Liver (tissue), 9 donors: ENCODE measurements around the gene EML1. TPM values are rescaled to one million over a fixed set of nuclear protein-coding genes. Genes with fewer than 3 reads are reported as not detected.
A peak's percentile ranks its signal among the peaks of the same experiment; 100 is the strongest.
"Not testable (repeated sequence)": the region's sequence is repeated elsewhere in the genome, so short reads cannot be mapped to it uniquely, and the experiment has no call there.

Experiments
- DNase-seq: peaks from one replicate; pipeline ENCODE4 v3.0.0-alpha.2; 2017; ENCODE audit warnings: low spot score
- H3K27ac ChIP-seq, 2 donors: one replicate each; pipeline ENCODE4 v1.7.0; 2013; ENCODE audit warnings: inconsistent platforms in 2 of 2, low read length in 2 of 2, control low read depth in 1 of 2, low read depth in 1 of 2, mild to moderate bottlenecking in 1 of 2
- H3K27me3 ChIP-seq, 4 donors: one replicate each; pipeline versions ENCODE4 v1.6.1 to v1.7.0; 2013; ENCODE audit warnings: low read length in 3 of 4, inconsistent platforms in 1 of 4, mild to moderate bottlenecking in 1 of 4, moderate library complexity in 1 of 4; ENCODE audit not compliant: control insufficient read depth in 4 of 4, insufficient read depth in 4 of 4
- H3K36me3 ChIP-seq, 4 donors: one replicate each; pipeline versions ENCODE4 v1.6.1 to v1.7.0; 2013; ENCODE audit warnings: low read length in 3 of 4, mild to moderate bottlenecking in 3 of 4, low read depth in 1 of 4, moderate library complexity in 1 of 4; ENCODE audit not compliant: control insufficient read depth in 4 of 4, insufficient read depth in 3 of 4
- H3K4me1 ChIP-seq, 4 donors: one replicate each; pipeline versions ENCODE4 v1.6.1 to v1.7.0; 2013; ENCODE audit warnings: low read length in 3 of 4, mild to moderate bottlenecking in 3 of 4, moderate library complexity in 1 of 4; ENCODE audit not compliant: control insufficient read depth in 4 of 4, insufficient read depth in 4 of 4
- H3K4me3 ChIP-seq, 3 donors: one replicate each; pipeline versions ENCODE4 v1.6.1 to v1.7.0; 2013; ENCODE audit warnings: low read length in 3 of 3, control low read depth in 1 of 3, low read depth in 1 of 3, mild to moderate bottlenecking in 1 of 3
- H3K9ac ChIP-seq, 2 donors: one replicate each; pipeline ENCODE4 v1.7.0; 2013; ENCODE audit warnings: low read length in 2 of 2, mild to moderate bottlenecking in 2 of 2, moderate library complexity in 2 of 2, control low read depth in 1 of 2, low read depth in 1 of 2
- H3K9me3 ChIP-seq, 4 donors: one replicate each; pipeline versions ENCODE4 v1.6.1 to v1.7.0; 2013; ENCODE audit warnings: low read length in 3 of 4; ENCODE audit not compliant: control insufficient read depth in 4 of 4
- ATF3 ChIP-seq: IDR thresholded peaks from 2 replicates; pipeline ENCODE4 v1.6.1; 2016; ENCODE audit warnings: antibody characterized with exemption
- EGR1 ChIP-seq, 2 donors: IDR thresholded peaks; 2 replicates each; pipeline ENCODE4 v1.6.1; 2016 to 2018; ENCODE audit warnings: antibody characterized with exemption in 2 of 2, low read depth in 2 of 2
- FOXA1 ChIP-seq: IDR thresholded peaks from 2 replicates; pipeline ENCODE4 v1.6.1; 2016; ENCODE audit warnings: antibody characterized with exemption
- GABPA ChIP-seq, 2 donors: IDR thresholded peaks in 1 of 2; conservative IDR thresholded peaks in 1 of 2; 2 replicates each; pipeline ENCODE4 v1.6.1; 2016; ENCODE audit warnings: antibody characterized with exemption in 2 of 2, mild to moderate bottlenecking in 1 of 2, moderate library complexity in 1 of 2
- HNF4A ChIP-seq, 2 donors: conservative IDR thresholded peaks; 2 replicates each; pipeline ENCODE4 v1.6.1; 2016; ENCODE audit warnings: antibody characterized with exemption in 2 of 2, mild to moderate bottlenecking in 2 of 2
- HNF4G ChIP-seq: IDR thresholded peaks from 2 replicates; pipeline ENCODE4 v1.6.1; 2016; ENCODE audit warnings: antibody characterized with exemption
- NR2F2 ChIP-seq: IDR thresholded peaks from 2 replicates; pipeline ENCODE4 v1.6.1; 2016; ENCODE audit warnings: antibody characterized with exemption
- RAD21 ChIP-seq, 2 donors: IDR thresholded peaks; 2 replicates each; pipeline ENCODE4 v1.6.1; 2016; ENCODE audit warnings: antibody characterized with exemption in 2 of 2, mild to moderate bottlenecking in 2 of 2
- REST ChIP-seq: IDR thresholded peaks from 2 replicates; pipeline ENCODE4 v1.6.1; 2016; ENCODE audit warnings: antibody characterized with exemption, mild to moderate bottlenecking
- RXRA ChIP-seq, 2 donors: IDR thresholded peaks; 2 replicates each; pipeline ENCODE4 v1.6.1; 2017 to 2018; ENCODE audit warnings: antibody characterized with exemption in 2 of 2, mild to moderate bottlenecking in 1 of 2
- SP1 ChIP-seq: IDR thresholded peaks from 2 replicates; pipeline ENCODE4 v1.6.1; 2018; ENCODE audit warnings: antibody characterized with exemption, mild to moderate bottlenecking
- TAF1 ChIP-seq: conservative IDR thresholded peaks from 2 replicates; pipeline ENCODE4 v1.6.1; 2016; ENCODE audit warnings: antibody characterized with exemption, mild to moderate bottlenecking
- YY1 ChIP-seq: IDR thresholded peaks from 2 replicates; pipeline ENCODE4 v1.6.1; 2016; ENCODE audit warnings: antibody characterized with exemption, mild to moderate bottlenecking
- ZBTB33 ChIP-seq: IDR thresholded peaks from 2 replicates; pipeline ENCODE4 v1.6.1; 2016; ENCODE audit warnings: antibody characterized with exemption
- WGBS: extraction: QIAGEN DNeasy Blood & Tissue Kit; methylation state at CpG from one replicate; pipeline ENCODE4 v1.1.7; 2013; 5-methylcytosine and 5-hydroxymethylcytosine counted together
- polyA plus RNA-seq, 2 donors: library from polyadenylated mRNA; stranded (reverse) in 1 of 2; unstranded in 1 of 2; fragments of 200-250 nt in 1 of 2; fragments of >200 nt in 1 of 2; fragmentation: Nextera tagmentation in 1 of 2; extraction: Ambion mirVana in 1 of 2; gene quantifications; one replicate each; pipeline versions ENCODE4 v1.2.1 to v1.2.3, GENCODE V29; 2013 to 2015
- total RNA-seq, 2 donors: library from RNA; depleted of rRNA; stranded (reverse); fragments of >200 nt; gene quantifications; one replicate each; pipeline ENCODE4 v1.2.3, GENCODE V29; 2014
- donor health status: healthy.
- donor health status: healthy.
- donor health status: healthy.
- donor health status: healthy.
- donor health status: healthy.

EML1 gene
- total and polyA plus RNA-seq, 4 donors, result 2.7 to 14.6 (median 4.6) TPM

- TF ChIP-seq HNF4G (no peak), RAD21 (IDR thresholded peaks at IDR 0.05) (no peak), ATF3 (no peak), ZBTB33 (no peak), RXRA (IDR thresholded peaks at IDR 0.05) (no peak), TAF1 (no peak), EGR1 (IDR thresholded peaks at IDR 0.05; ENCODE audit: low read depth in 2 of 2) (no peak), FOXA1 (no peak), REST (no peak), YY1 (no peak), HNF4A (conservative IDR thresholded peaks at IDR 0.05) (no peak), GABPA (IDR thresholded peaks at IDR 0.05 in 1 of 2, conservative IDR thresholded peaks at IDR 0.05 in 1 of 2) (no peak)
- Histone ChIP-seq H3K9me3 (no peaks in the 10 kb centered on the region), H3K27me3 (no peaks in the 10 kb centered on the region), H3K36me3 (no peaks in the 10 kb centered on the region), H3K4me3 (no peak overlapping the region), H3K9ac (no peak overlapping the region), H3K4me1 (peaks cover 0 to 3% (median 2%) of the 10 kb centered on the region in 4 donors), H3K27ac (no peak overlapping the region)
- DNase-seq, result no peak
- 87% methylated on average over 5 of the region's 5 CpGs for WGBS
Measured at GRCh38 chr14:99760817-99761216, 32.4 kb upstream of the EML1 start.

- not testable (repeated sequence) for H3K9ac ChIP-seq, H3K4me3 ChIP-seq, H3K9me3 ChIP-seq, H3K36me3 ChIP-seq, H3K27me3 ChIP-seq, DNase-seq, H3K27ac ChIP-seq
- WGBS, result 90% methylated on average over 4 of the region's 4 CpGs
- H3K4me1 ChIP-seq, result peaks cover 2 to 13% (median 9%) of the 10 kb centered on the region in 4 donors
Measured at GRCh38 chr14:99762911-99763310, 30.3 kb upstream of the EML1 start.

- H3K4me3 ChIP-seq, result no peak overlapping the region
- peaks cover 2 to 13% (median 9%) of the 10 kb centered on the region in 4 donors for H3K4me1 ChIP-seq
- H3K36me3 ChIP-seq, result no peaks in the 10 kb centered on the region
- WGBS, result 61% methylated on average over 13 of the region's 13 CpGs
- no peak overlapping the region for H3K27ac ChIP-seq
- H3K9me3 ChIP-seq, result no peaks in the 10 kb centered on the region
- H3K27me3 ChIP-seq, result no peaks in the 10 kb centered on the region
- DNase-seq, result no peak
- no peak for TF ChIP-seq SP1
- peak; percentile 42 to 62 for TF ChIP-seq RXRA (IDR thresholded peaks at IDR 0.05)
- peak; percentile 13 for TF ChIP-seq NR2F2
- no peak overlapping the region for H3K9ac ChIP-seq
Measured at GRCh38 chr14:99763527-99764221, 29.5 kb upstream of the EML1 start.
